ENCODE results near the gene CENPO.

CENPO gene

GRCh38 chr2:24839729-24840128 lies 46.5 kb downstream of the CENPO start:
- DNase-seq (ENCODE audit: low spot score) = no peak

- DNase-seq (ENCODE audit: low spot score) = no peak
These were observed 47.1 kb downstream of the CENPO start for GRCh38 chr2:24840164-24840869.

DNA sequence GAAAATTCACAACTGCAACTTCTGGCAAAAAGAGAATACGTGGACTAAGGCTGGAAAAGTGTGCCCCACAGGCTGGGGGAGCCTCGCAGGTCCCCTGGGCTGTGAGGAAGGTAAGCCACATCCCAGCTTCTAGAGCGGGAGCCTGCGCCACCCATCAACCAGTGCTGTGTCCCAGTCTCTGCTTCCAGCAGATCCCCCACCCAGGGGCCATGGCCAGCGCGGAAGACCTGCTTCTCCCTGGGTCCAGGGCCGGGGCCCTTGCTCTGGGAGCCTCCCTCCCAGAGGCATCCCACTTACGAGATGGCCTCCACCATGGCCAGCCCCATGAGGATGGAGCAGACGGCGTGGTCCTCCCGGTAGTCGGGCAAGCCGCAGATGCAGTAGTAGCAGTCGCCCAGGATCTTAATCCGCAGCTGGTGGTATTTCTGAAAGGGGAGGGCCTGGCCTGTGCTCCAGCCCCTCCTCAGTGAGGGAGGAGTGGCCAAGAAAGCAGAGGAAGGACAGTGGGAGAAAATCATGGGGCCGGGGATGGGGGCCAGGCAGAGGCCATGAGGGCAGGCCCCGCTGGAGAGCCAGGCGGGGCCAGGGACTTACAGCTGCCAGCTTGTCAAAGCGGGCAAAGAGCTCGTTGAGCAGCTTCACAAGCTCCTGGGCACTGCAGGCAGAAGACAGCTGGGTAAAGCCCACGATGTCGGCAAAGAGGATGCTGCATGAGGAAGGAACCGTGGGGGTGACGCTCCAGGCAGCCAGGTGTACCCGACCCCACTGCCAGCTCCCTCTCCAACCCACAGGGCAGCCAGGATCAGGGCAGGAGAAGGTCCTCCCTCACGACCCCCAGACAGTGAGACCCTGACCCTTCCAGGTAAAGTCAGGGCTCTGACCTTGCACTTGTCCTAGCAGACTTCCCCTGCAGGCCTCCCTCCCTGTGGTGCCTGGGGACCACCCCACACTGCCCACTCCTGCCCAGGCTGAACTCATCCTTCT lies 48.0 kb downstream of the CENPO start:
- no peak for DNase-seq (ENCODE audit: low spot score)

DNA sequence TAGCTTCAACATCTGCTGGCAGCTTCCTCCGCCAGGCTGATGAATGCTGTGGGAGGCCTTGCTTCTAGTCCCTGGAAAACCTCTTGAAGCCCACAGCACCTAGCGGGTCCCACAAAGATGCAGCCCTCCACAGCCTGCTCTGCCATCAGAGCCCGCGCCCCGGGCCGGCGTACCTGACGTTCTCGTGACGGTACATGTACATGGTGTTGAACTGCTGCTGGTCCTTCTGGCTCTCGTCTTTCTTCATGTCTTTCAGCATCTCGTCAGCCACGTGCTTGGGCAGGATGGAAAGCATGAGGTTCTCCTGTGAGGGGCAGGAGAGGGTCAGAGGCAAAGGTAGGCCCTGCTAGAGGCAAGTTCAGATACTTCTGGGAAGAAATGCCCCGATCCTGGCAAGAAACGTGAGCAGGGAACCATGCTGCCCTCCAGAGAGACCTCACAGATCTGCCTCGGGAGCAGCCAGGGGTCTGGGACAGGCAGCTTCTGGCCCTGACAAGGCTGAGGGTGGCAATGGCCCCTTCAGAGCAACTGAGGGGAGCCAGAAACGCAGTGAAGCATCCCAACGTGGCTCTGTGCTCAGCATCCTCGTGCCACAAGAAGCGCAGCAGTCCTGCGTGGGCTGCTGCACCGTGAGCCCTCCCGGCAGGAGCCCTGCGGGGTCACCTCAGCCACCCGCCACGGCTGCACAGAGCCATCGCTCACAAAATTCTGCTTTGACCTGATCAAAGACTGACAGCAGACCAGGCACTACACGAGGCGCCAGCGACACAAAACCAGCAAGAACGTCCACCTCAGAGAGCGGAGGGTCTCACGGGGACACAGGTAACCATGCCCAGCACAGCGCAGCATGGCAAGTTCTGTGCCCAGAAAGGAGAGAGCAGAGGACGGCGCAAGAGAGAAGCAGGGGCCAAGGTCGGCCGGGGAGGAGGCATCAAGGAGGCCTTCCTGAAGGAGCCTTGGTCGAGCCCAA lies 49.1 kb downstream of the CENPO start:
- DNase-seq (ENCODE audit: low spot score) = no peak

DNA sequence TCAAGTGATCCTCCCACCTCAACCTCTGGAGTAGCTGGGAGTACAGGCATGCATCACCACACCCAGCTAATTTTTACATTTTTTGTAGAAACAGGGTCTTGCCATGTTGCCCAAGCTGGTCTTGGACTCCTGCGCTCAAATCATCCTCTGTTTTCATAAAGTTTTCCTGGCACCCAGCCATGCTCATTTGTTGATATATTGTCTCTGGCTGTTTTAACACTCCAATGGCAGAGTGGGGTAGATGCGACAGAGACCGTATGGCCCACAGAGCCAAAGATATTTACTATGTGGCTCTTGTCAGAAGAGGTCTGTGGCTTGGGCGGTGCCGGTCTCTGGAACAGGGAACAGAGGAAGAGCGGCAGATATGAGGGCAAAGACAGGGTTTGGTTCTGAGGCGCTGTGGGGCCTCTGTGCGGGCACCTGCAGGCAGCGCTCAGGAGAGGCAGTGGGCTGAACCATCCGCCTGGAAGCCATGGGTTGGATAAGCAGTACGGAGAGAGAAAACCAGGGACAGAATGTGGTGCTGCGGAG lies 50.2 kb downstream of the CENPO start:
- DNase-seq (ENCODE audit: low spot score) = no peak

DNA sequence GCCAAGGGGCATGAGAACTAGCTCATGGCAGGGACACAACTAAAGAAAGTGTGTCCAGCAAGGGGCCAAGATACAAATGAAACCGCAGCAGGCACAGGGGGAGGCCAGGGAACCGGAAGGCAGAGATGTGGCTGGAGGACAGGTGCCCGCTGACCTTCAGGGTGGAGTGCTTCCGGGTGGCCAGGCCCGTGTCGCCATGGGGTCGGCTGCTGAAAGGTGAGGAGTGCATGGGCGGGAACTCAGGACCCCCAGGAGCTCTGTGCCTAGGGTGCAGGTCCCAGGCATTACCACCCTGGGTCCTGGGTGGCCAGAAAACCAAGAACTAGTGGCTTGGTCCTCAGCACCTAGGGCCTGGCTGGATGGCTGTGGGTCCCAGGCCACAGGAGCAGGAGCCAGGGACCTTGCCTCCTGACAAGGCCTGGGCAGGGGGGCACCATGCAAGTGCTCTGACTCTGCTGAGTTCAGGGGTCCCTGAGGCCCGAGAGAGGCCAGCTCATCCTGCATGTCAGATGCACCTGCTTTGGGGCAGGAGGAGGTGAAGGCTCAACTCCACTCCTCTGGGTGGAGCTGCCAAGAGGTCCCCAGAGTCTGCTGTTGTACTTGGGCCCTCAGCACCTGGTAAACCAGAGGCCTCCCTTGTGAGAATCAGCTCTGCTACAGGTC lies 50.9 kb downstream of the CENPO start:
- no peak for DNase-seq (ENCODE audit: low spot score)

- no peak for DNase-seq (ENCODE audit: low spot score)
These were observed 52.5 kb downstream of the CENPO start for GRCh38 chr2:24845691-24846090.

- DNase-seq (ENCODE audit: low spot score) = no peak
These were observed 57.7 kb downstream of the CENPO start for GRCh38 chr2:24850944-24851343.

DNA sequence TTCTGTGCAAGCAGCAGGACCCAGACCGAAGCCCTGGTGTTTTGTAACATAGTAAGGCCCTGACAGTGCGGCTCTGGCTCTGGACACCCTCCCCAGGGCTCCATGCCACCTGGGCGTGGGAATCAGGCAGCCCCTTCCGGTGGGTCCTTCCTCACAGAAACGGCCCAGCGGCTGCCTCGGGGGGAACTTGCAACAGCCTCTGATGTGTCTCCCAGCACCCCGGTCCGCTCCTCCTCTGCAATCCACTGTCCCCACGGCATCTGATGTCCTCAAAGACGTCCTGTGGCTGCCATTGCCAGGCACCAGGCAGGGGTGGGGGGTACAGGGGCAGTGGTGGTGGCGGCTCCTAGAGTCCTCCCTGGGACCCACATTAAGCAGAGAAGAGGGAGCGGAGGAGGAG lies 58.8 kb downstream of the CENPO start:
- no peak for DNase-seq (ENCODE audit: low spot score)

- DNase-seq (ENCODE audit: low spot score) = no peak
These were observed 59.3 kb downstream of the CENPO start for GRCh38 chr2:24852431-24853020.

DNA sequence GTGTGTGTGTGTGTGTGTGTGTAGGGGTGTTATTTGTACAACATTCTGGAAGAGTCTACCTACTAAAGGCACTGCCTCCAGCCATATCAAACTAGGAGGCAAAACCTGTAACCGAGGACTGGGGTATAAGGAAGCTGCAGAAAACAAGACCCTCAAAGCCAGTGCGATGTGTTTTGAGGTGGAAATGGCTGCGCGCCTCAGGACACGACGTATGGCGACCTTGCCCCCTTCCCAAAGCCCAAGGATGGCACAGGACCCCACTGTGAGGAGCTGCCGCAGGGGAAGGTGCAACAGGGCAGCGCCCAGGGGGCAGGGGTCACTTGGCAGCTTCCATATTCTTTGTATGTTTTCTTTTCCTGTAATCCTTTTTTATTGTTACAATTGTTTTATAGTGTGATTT lies 59.8 kb downstream of the CENPO start:
- no peak for DNase-seq (ENCODE audit: low spot score)

- no peak for DNase-seq (ENCODE audit: low spot score)
These were observed 60.8 kb downstream of the CENPO start for GRCh38 chr2:24853996-24854395.

GRCh38 chr2:24855022-24855622 lies 61.9 kb downstream of the CENPO start:
- no peak for DNase-seq (ENCODE audit: low spot score)

- no peak for DNase-seq (ENCODE audit: low spot score)
These were observed 62.5 kb downstream of the CENPO start for GRCh38 chr2:24855726-24856125.

GRCh38 chr2:24856791-24857211 lies 63.6 kb downstream of the CENPO start:
- no peak for DNase-seq (ENCODE audit: low spot score)

GRCh38 chr2:24857746-24858145 lies 64.5 kb downstream of the CENPO start:
- no peak for DNase-seq (ENCODE audit: low spot score)

DNA sequence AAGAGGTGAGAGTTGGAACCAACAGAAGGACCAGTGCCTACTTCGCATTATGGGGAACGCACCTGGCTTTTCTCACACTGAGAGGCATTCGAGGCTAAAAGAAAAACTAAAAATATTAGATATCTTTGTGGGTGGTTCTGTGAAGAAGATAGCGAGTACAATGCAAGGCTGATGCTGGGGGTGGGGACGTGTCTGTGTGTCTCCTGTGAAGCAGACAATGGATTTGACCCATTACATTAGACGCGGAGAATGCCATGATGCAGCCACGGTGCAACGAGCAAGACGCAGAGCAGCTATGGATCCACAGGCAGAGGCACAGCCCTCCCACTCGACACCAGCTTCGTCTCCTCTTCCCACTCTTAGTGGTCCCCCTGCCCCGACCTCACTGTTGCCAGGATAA lies 65.8 kb downstream of the CENPO start:
- no peak for DNase-seq (ENCODE audit: low spot score)

DNA sequence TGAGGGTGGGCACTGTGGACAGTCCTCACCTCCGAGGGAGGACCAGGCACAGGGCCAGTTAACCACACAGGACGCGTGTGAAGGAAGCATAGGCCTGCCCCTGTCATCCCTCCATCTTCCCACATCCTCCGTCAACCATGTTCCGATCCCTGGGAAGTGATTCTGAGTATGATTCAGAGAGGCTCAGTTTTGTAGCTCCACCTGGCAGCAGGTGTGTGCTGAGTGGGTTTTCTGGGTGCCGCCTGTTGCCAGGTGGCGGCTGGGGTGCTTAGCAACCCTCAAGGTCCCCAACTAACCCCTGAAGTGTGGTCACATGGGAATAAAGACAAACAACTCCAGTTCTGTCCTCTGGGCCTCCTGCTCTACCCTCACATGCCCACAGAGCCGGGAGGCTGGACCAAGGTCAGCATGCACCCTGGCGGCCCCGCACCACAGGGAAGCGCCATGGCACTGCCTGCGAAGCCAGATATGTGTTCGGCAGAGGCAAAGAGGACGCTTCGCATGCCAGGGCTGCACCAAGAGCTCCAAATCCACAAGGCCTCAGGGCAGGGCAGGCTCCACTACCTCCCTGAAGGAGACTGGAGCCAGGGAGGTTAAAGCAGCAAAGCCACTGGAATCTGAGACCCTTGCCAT lies 66.9 kb downstream of the CENPO start:
- DNase-seq (ENCODE audit: low spot score) = no peak

GRCh38 chr2:24860631-24861030 lies 67.4 kb downstream of the CENPO start:
- no peak for DNase-seq (ENCODE audit: low spot score)

GRCh38 chr2:24861500-24861899 lies 68.3 kb downstream of the CENPO start:
- DNase-seq (ENCODE audit: low spot score) = no peak
